ENCODE data around the gene SPNS2. TPM values are rescaled to one million over a fixed set of nuclear protein-coding genes. Genes with fewer than 3 reads are reported as not detected.
A peak's percentile ranks its signal among the peaks of the same experiment; 100 is the strongest.

Gene SPNS2
- total RNA-seq, 4 donors from 2014 or later, result 10.0 to 19.9 (median 18.8) TPM

- no peak overlapping the region for H3K4me3 ChIP-seq
- no peaks in the 10 kb centered on the region for H3K9me3 ChIP-seq
- no peak for DNase-seq (ENCODE audit: extremely low spot score)
These were observed 66.8 kb downstream of the SPNS2 start for GRCh38 chr17:4565209-4566141.

GRCh38 chr17:4566785-4567184 lies 68.1 kb downstream of the SPNS2 start:
- no peak for TF ChIP-seq POLR2AphosphoS5 (IDR thresholded peaks at IDR 0.05)
- peak; percentile 72 to 79 (median 78) for TF ChIP-seq CTCF (IDR thresholded peaks at IDR 0.05)
- TF ChIP-seq POLR2A (IDR thresholded peaks at IDR 0.05; ENCODE audit: low read depth), result no peak
- TF ChIP-seq EP300 (IDR thresholded peaks at IDR 0.05), result no peak
- intact Hi-C loops (cut with DNase I), result loop anchor here (1.0 kb wide), 1 partner anchor 59 kb away; no protein-coding TSS in a partner anchor
- Histone ChIP-seq H3K4me3 (no peak overlapping the region), H3K36me3 (no peaks in the 10 kb centered on the region), H3K27me3 (no peaks in the 10 kb centered on the region), H3K27ac (replicated peaks in 1 of 4) (no peak overlapping the region), H3K4me1 (peaks cover 11 to 21% (median 16%) of the 10 kb centered on the region in 4 donors), H3K9me3 (no peaks in the 10 kb centered on the region)
- 25% methylated on average over 5 of the region's 5 CpGs for WGBS
- DNase-seq (ENCODE audit: extremely low spot score), result no peak

More at GRCh38 chr17:4565209-4566141, 66.8 kb downstream of the SPNS2 start:
- intact Hi-C loops (cut with DNase I), result no loop called here
- Histone ChIP-seq H3K4me1 (peaks cover 11 to 21% (median 16%) of the 10 kb centered on the region in 4 donors), H3K27ac (replicated peaks in 1 of 4) (no peak overlapping the region), H3K27me3 (no peaks in the 10 kb centered on the region), H3K36me3 (no peaks in the 10 kb centered on the region)
- TF ChIP-seq CTCF (IDR thresholded peaks at IDR 0.05), result peak; percentile 72 to 89 (median 84)
- TF ChIP-seq EP300 (IDR thresholded peaks at IDR 0.05), result no peak
- peak in 1 of 2 donors; percentile 56 for TF ChIP-seq POLR2AphosphoS5 (IDR thresholded peaks at IDR 0.05)
- WGBS, result 29% methylated on average over 16 of the region's 16 CpGs

- Histone ChIP-seq H3K4me1 (peaks cover 4 to 18% (median 16%) of the 10 kb centered on the region in 4 donors), H3K36me3 (no peaks in the 10 kb centered on the region), H3K9me3 (no peaks in the 10 kb centered on the region), H3K27me3 (no peaks in the 10 kb centered on the region), H3K4me3 (no peak overlapping the region), H3K27ac (replicated peaks in 1 of 4) (no peak overlapping the region)
- WGBS, result 94% methylated on average over 1 of the region's 1 CpG
- TF ChIP-seq EP300 (IDR thresholded peaks at IDR 0.05) (no peak), CTCF (IDR thresholded peaks at IDR 0.05) (no peak), POLR2AphosphoS5 (IDR thresholded peaks at IDR 0.05) (no peak), POLR2A (IDR thresholded peaks at IDR 0.05; ENCODE audit: low read depth) (no peak)
- intact Hi-C loops (cut with DNase I), result no loop called here
- no peak for DNase-seq (ENCODE audit: extremely low spot score)
These were observed 70.9 kb downstream of the SPNS2 start for GRCh38 chr17:4569591-4569990.

GRCh38 chr17:4572131-4572530 lies 73.5 kb downstream of the SPNS2 start:
- H3K27me3 ChIP-seq, result peaks cover 0 to 5% (median 0%) of the 10 kb centered on the region in 4 donors
- no peak for DNase-seq (ENCODE audit: extremely low spot score)
- 71% methylated on average over 9 of the region's 9 CpGs for WGBS
- TF ChIP-seq POLR2A (IDR thresholded peaks at IDR 0.05; ENCODE audit: low read depth) (no peak), POLR2AphosphoS5 (IDR thresholded peaks at IDR 0.05) (no peak), EP300 (IDR thresholded peaks at IDR 0.05) (no peak), CTCF (IDR thresholded peaks at IDR 0.05) (no peak)
- no peaks in the 10 kb centered on the region for H3K9me3 ChIP-seq
- no peaks in the 10 kb centered on the region for H3K4me1 ChIP-seq
- no peak overlapping the region for H3K4me3 ChIP-seq
- no peaks in the 10 kb centered on the region for H3K36me3 ChIP-seq
- intact Hi-C loops (cut with DNase I), result no loop called here
- no peak overlapping the region for H3K27ac ChIP-seq (replicated peaks in 1 of 4)
